SH-SY5Y (cell line): ENCODE data around the gene COMMD1.

Experiments
- GATA2 ChIP-seq: IDR thresholded peaks from 2 replicates; pipeline ENCODE4 v1.6.1; 2011; ENCODE audit warnings: mild to moderate bottlenecking, low read depth, low read length
- GATA3 ChIP-seq: IDR thresholded peaks from 2 replicates; pipeline ENCODE4 v1.6.1; 2011; ENCODE audit warnings: low read depth, mild to moderate bottlenecking, low read length, moderate library complexity

GRCh38 chr2:61920548-61920947, 15.1 kb downstream of the COMMD1 start:
- TF ChIP-seq GATA2, result no peak
- no peak for TF ChIP-seq GATA3
